Skeletal muscle satellite cell (primary cell): ENCODE measurements around the gene TXK.

ENCODE experiments used
- H3K27me3 ChIP-seq: 2 replicates; pipeline ENCODE4 v1.7.0; 2013; ENCODE audit warnings: low read length; ENCODE audit not compliant: control insufficient read depth, insufficient read depth
- H3K36me3 ChIP-seq: 2 replicates; pipeline ENCODE4 v1.7.0; 2013; ENCODE audit warnings: mild to moderate bottlenecking, control low read depth, low read length; ENCODE audit not compliant: insufficient read depth
- H3K4me1 ChIP-seq: 2 replicates; pipeline ENCODE4 v1.7.0; 2013; ENCODE audit warnings: low read length; ENCODE audit not compliant: control insufficient read depth, insufficient read depth
- H3K4me2 ChIP-seq: 2 replicates; pipeline ENCODE4 v1.7.0; 2013; ENCODE audit warnings: mild to moderate bottlenecking, low read length
- H3K4me3 ChIP-seq: 2 replicates; pipeline ENCODE4 v1.7.0; 2013; ENCODE audit warnings: low read length
- H3K9ac ChIP-seq: 2 replicates; pipeline ENCODE4 v1.7.0; 2013; ENCODE audit warnings: mild to moderate bottlenecking, low read depth, low read length, moderate library complexity
- H3K9me3 ChIP-seq: replicated peaks from 2 replicates; pipeline ENCODE4 v1.7.0; 2013; ENCODE audit warnings: mild to moderate bottlenecking, control low read depth, low read length

The TXK gene

DNA sequence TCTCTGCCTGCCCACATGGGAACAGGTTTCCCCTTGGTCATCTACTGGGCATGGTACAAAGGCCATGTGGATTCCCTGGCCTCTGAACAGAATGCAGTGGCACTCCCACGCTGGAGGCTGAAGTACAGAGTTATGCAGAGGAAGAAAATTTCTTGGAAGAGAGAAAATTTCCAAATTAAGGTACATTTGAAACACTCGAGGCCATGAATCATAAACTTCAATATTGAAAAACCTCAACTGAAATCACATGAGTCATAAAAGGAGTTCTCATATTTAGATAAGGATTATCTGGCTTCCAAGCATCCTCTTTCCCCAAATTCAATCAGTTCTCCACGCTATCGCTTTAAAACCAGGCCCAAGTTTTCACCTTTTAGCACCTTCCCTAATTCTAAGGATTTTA is 28.1 kb upstream of the TXK start:
- H3K4me1 ChIP-seq: peaks cover 18% of the 10 kb centered on the region
- no peaks in the 10 kb centered on the region for H3K9me3 ChIP-seq
- H3K4me3 ChIP-seq: no peak overlapping the region
- no peak overlapping the region for H3K9ac ChIP-seq
- peak overlapping the region; percentile 16 for H3K4me2 ChIP-seq
- no peaks in the 10 kb centered on the region for H3K36me3 ChIP-seq
- no peaks in the 10 kb centered on the region for H3K27me3 ChIP-seq

DNA sequence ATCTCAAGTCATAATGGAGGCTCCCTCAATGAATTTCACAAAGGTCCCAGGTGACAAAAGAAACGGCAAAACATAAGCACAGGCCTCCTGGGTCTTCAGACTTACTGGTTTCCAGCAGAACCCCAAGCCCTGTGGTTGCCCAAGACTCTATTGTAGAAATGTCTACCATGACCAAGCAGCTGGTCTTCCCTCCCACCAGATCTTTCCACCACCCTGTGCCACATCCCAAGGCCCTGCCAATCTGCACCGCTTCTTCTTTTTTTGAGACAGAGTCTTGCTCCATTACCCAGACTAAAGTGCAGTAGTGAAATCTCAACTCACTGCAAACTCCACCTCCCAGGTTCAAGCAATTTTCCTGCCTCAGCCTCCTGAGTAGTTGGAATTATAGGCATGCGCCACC is 23.2 kb upstream of the TXK start:
- Histone ChIP-seq H3K4me1 (peaks cover 13% of the 10 kb centered on the region), H3K4me3 (no peak overlapping the region), H3K4me2 (no peak overlapping the region), H3K9ac (no peak overlapping the region), H3K36me3 (no peaks in the 10 kb centered on the region), H3K27me3 (no peaks in the 10 kb centered on the region), H3K9me3 (no peaks in the 10 kb centered on the region)

DNA sequence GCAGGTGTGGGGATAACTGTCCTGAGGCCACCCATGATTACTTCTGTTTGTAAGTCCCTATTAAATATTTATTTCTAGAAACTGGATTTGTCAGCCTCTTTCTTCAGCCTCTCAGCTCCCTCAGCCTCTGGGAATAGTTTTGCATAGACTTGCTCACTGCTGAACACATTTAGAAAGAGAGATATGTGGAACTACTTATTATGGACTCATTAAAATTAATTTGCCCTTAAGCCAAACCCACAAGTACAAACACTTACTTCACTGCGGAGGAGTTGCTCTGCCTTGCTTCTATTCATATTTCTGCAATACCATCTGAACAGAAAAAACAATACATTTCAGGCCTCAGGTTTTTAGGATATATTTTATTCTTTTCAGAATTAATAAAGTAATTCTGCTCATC is 22.4 kb upstream of the TXK start:
- H3K9ac ChIP-seq: no peak overlapping the region
- H3K36me3 ChIP-seq: no peaks in the 10 kb centered on the region
- no peak overlapping the region for H3K4me3 ChIP-seq
- no peak overlapping the region for H3K4me2 ChIP-seq
- no peaks in the 10 kb centered on the region for H3K9me3 ChIP-seq
- peaks cover 4% of the 10 kb centered on the region for H3K4me1 ChIP-seq
- H3K27me3 ChIP-seq: no peaks in the 10 kb centered on the region

DNA sequence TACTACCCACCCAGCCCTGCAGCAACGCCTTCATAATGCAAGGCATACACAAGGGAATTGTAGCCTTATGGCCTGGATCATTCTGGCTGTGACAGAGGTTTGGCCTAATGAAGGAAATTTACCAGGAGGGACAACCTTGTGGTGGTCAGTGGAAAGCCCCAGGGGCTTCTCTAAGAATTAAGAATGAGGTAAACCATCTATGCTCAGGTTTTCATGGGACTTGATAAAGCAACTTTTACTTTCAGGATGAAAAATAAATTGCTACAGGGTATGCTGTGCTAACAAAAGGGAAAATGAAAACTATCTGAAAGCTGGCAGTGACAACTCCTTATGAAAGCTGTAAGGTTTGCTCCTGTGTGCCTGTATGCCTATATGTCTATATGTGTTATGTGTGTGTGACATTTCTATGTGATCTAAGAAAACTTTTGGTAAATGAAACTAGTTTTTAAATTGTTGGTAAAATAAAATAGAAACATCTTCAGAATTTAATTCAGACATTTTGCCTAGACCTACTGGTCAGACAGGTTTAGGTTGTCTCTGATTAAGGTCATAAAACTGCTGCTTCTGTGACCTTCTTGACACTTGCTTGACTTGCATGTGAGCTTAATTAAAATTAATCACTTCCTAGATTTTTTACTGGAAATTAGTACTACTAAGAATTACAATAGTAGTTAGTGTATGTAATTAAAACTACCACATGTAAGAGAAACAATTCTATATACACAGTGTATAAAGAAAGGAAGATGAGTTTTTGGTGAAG is 19.9 kb upstream of the TXK start:
- Histone ChIP-seq H3K4me3 (no peak overlapping the region), H3K9me3 (no peaks in the 10 kb centered on the region), H3K27me3 (no peaks in the 10 kb centered on the region), H3K36me3 (no peaks in the 10 kb centered on the region), H3K4me1 (no peaks in the 10 kb centered on the region), H3K4me2 (no peak overlapping the region), H3K9ac (no peak overlapping the region)

DNA sequence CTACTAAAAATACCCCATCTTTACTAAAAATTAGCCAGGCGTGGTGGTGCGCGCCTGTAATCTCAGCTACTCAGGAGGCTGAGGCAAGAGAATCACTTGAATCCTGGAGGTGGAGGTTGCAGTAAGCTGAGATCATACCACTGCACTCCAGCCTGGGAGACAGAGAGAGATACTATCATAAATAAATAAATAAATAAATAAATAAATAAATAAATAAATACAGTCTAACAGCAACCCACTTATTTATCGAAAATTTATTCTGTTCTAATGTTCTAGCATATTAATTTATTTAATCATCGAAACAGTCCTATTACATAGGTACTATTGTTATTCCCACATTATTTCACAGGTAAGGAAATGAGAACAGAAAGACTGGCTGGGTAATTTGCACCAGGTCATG is 18.2 kb upstream of the TXK start:
- Histone ChIP-seq H3K9ac (no peak overlapping the region), H3K36me3 (no peaks in the 10 kb centered on the region), H3K4me3 (no peak overlapping the region), H3K27me3 (no peaks in the 10 kb centered on the region), H3K9me3 (no peaks in the 10 kb centered on the region), H3K4me1 (no peaks in the 10 kb centered on the region), H3K4me2 (no peak overlapping the region)

DNA sequence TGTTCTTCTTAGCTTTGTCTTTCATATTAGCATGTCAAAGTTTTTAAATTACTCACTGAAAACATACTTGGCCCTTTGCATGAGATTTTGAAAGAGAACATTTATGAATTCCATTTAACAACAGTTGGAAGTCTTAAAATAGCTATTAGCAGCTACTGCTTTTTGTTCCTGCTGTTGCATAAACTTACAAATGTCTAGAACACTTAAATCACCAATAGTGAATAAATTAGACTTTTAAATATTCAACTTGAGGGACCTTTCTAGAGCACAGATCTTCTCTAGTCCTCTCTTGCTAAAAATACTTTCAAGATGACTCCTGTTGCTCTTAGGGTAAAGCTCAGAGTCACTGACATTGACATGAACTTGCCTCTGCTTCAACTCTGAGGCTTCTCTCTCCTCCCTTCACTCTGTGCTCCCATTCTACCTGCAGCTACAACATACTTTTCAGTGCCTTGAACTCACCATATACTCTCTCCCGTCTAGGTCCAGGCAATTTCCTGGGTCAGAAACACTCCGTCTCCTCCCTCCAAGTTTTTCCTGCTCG is 15.8 kb upstream of the TXK start:
- Histone ChIP-seq H3K9me3 (no peaks in the 10 kb centered on the region), H3K4me2 (no peak overlapping the region), H3K4me3 (no peak overlapping the region), H3K4me1 (no peaks in the 10 kb centered on the region), H3K9ac (no peak overlapping the region), H3K27me3 (no peaks in the 10 kb centered on the region), H3K36me3 (no peaks in the 10 kb centered on the region)

DNA sequence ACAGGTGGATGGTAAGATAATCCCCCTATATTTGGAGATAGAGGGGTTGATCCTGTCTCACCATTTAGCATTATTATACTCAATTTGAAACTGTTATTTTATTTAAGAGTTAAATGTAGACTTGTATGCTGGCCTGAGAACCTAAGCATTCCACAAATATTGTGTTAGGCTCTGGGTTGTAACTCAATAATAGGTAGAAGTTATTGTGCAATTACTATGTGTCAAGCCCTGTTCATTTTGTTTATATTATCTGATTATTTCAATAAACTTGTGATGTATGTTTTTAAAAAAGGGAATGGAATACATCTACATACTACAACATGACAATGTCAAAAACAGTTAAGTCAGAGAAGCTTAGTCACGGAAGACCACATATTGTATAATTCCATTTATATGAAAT is 13.6 kb upstream of the TXK start:
- no peak overlapping the region for H3K4me2 ChIP-seq
- no peaks in the 10 kb centered on the region for H3K4me1 ChIP-seq
- H3K9me3 ChIP-seq: no peaks in the 10 kb centered on the region
- no peak overlapping the region for H3K4me3 ChIP-seq
- no peaks in the 10 kb centered on the region for H3K27me3 ChIP-seq
- no peak overlapping the region for H3K9ac ChIP-seq
- no peaks in the 10 kb centered on the region for H3K36me3 ChIP-seq

DNA sequence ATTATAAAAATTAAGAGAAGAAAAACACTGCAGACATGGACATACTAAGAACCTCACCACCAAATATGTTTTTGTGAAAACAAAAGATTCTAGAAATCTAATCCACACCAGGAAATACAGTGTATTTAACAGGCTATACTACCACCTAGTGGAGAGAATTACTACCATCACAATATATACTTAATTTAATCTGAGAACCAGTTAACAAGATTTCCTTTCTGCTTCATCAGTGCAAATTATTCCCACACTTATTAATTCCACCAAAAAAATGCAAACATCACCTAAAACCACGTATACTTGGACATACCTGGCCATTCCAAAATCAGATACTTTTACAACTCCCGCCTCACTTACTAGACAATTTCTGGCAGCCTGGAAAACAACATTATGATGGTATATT is 7.0 kb upstream of the TXK start:
- Histone ChIP-seq H3K36me3 (no peaks in the 10 kb centered on the region), H3K27me3 (no peaks in the 10 kb centered on the region)

DNA sequence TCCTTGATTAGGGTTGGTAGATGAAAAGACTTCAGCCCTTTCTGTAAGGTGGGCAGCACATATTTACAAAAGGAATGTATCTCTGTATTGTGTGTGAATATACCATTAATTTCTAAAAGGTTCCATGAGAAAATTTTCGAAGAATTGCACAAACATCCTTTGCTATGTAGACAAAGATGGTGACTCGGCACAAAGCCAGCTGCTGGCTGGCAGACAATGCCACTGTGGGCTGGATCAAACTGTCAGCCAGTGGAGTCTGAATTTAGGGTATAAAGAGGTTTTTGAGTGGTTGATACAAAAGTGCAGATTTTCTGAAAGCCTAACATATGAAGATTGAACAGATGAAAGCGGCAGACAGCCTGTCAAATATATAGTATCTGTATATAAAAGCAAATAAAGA is 5.6 kb upstream of the TXK start:
- Histone ChIP-seq H3K4me2 (no peak overlapping the region), H3K9me3 (no peaks in the 10 kb centered on the region), H3K36me3 (no peaks in the 10 kb centered on the region), H3K4me1 (no peaks in the 10 kb centered on the region), H3K27me3 (no peaks in the 10 kb centered on the region), H3K4me3 (no peak overlapping the region), H3K9ac (no peak overlapping the region)

More for the DNA sequence above, 7.0 kb upstream of the TXK start:
- no peak overlapping the region for H3K4me2 ChIP-seq
- no peaks in the 10 kb centered on the region for H3K4me1 ChIP-seq
- H3K4me3 ChIP-seq: no peak overlapping the region
- H3K9ac ChIP-seq: no peak overlapping the region
- no peaks in the 10 kb centered on the region for H3K9me3 ChIP-seq

DNA sequence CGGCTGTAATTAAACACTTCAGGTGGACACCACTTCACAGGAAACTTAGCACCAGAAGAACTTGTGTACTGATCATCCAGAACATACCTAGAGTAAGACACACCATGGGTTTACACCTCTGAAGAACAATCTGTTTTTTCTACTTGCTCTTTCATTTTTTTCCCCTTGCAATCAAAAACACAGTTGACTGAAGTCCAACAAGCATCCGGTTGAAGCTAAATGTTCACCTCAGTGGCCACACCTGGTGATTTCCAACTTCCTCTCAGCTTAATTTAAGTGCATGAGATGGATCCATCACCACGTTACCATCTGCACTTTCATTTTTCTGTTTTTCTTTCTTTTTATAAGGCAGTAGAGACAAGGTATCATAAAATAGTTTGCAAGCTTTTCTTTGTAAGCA is 4.9 kb upstream of the TXK start:
- Histone ChIP-seq H3K27me3 (no peaks in the 10 kb centered on the region), H3K9me3 (no peaks in the 10 kb centered on the region), H3K36me3 (no peaks in the 10 kb centered on the region), H3K4me2 (no peak overlapping the region), H3K4me3 (no peak overlapping the region), H3K4me1 (peaks cover 2% of the 10 kb centered on the region), H3K9ac (no peak overlapping the region)

DNA sequence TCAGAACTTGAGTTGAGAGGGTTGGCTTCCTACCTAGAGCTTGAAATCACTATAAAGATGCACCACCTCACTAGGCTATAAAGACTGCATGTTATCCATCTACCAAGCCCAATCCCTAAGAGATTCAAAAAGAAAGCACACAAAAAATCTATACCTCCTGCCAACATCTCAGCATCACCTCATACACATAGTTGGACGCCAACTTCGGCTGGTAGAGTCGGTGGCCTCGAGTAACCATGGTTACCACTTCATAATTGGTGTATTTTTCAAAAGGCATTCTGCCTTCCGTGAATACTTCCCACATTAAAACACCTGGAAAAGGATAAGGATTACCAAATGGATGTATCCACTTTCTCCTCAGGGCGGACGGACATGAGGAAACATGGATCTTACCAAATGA is 4.5 kb upstream of the TXK start:
- H3K4me1 ChIP-seq: peaks cover 4% of the 10 kb centered on the region
- H3K4me2 ChIP-seq: no peak overlapping the region
- H3K9me3 ChIP-seq: no peaks in the 10 kb centered on the region
- H3K4me3 ChIP-seq: no peak overlapping the region
- H3K27me3 ChIP-seq: no peaks in the 10 kb centered on the region
- no peak overlapping the region for H3K9ac ChIP-seq
- H3K36me3 ChIP-seq: no peaks in the 10 kb centered on the region

DNA sequence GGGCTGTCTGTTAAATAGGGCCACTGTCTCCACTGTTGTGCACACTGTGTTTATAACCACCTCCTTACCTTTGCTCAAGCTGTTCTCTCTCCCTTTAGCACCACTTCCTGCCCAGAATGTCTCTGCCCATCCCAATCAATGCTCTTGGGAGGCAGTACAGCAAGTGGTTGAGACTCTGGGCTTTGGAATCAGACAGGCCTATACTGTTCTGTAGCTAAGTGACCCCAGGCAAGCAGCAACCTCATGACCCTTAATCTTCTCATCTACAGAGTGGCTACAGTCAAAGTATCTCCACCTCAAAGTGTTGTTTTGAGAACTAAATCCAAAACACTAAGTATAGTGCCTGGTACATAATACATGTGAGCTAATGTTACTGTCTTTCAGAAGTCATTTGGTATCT is 3.8 kb upstream of the TXK start:
- Histone ChIP-seq H3K36me3 (no peaks in the 10 kb centered on the region), H3K4me1 (peaks cover 4% of the 10 kb centered on the region), H3K27me3 (no peaks in the 10 kb centered on the region), H3K9me3 (no peaks in the 10 kb centered on the region), H3K9ac (no peak overlapping the region), H3K4me3 (no peak overlapping the region), H3K4me2 (no peak overlapping the region)
